Liver (tissue), 9 donors: ENCODE data around the gene EXOC6B. TPM values are rescaled to one million over a fixed set of nuclear protein-coding genes. Genes with fewer than 3 reads are reported as not detected.
"Not testable (repeated sequence)": the region's sequence is repeated elsewhere in the genome, so short reads cannot be mapped to it uniquely, and the experiment has no call there.

Experiments
- DNase-seq: peaks from one replicate; pipeline ENCODE4 v3.0.0-alpha.2; 2017; ENCODE audit warnings: low spot score
- H3K27ac ChIP-seq, 2 donors: one replicate each; pipeline ENCODE4 v1.7.0; 2013; ENCODE audit warnings: inconsistent platforms in 2 of 2, low read length in 2 of 2, control low read depth in 1 of 2, low read depth in 1 of 2, mild to moderate bottlenecking in 1 of 2
- H3K27me3 ChIP-seq, 4 donors: one replicate each; pipeline versions ENCODE4 v1.6.1 to v1.7.0; 2013; ENCODE audit warnings: low read length in 3 of 4, inconsistent platforms in 1 of 4, mild to moderate bottlenecking in 1 of 4, moderate library complexity in 1 of 4; ENCODE audit not compliant: control insufficient read depth in 4 of 4, insufficient read depth in 4 of 4
- H3K36me3 ChIP-seq, 4 donors: one replicate each; pipeline versions ENCODE4 v1.6.1 to v1.7.0; 2013; ENCODE audit warnings: low read length in 3 of 4, mild to moderate bottlenecking in 3 of 4, low read depth in 1 of 4, moderate library complexity in 1 of 4; ENCODE audit not compliant: control insufficient read depth in 4 of 4, insufficient read depth in 3 of 4
- H3K4me1 ChIP-seq, 4 donors: one replicate each; pipeline versions ENCODE4 v1.6.1 to v1.7.0; 2013; ENCODE audit warnings: low read length in 3 of 4, mild to moderate bottlenecking in 3 of 4, moderate library complexity in 1 of 4; ENCODE audit not compliant: control insufficient read depth in 4 of 4, insufficient read depth in 4 of 4
- H3K4me3 ChIP-seq, 3 donors: one replicate each; pipeline versions ENCODE4 v1.6.1 to v1.7.0; 2013; ENCODE audit warnings: low read length in 3 of 3, control low read depth in 1 of 3, low read depth in 1 of 3, mild to moderate bottlenecking in 1 of 3
- H3K9ac ChIP-seq, 2 donors: one replicate each; pipeline ENCODE4 v1.7.0; 2013; ENCODE audit warnings: low read length in 2 of 2, mild to moderate bottlenecking in 2 of 2, moderate library complexity in 2 of 2, control low read depth in 1 of 2, low read depth in 1 of 2
- H3K9me3 ChIP-seq, 4 donors: one replicate each; pipeline versions ENCODE4 v1.6.1 to v1.7.0; 2013; ENCODE audit warnings: low read length in 3 of 4; ENCODE audit not compliant: control insufficient read depth in 4 of 4
- EGR1 ChIP-seq, 2 donors: IDR thresholded peaks; 2 replicates each; pipeline ENCODE4 v1.6.1; 2016 to 2018; ENCODE audit warnings: antibody characterized with exemption in 2 of 2, low read depth in 2 of 2
- FOXA2 ChIP-seq: IDR thresholded peaks from 2 replicates; pipeline ENCODE4 v1.6.1; 2016; ENCODE audit warnings: antibody characterized with exemption
- GABPA ChIP-seq, 2 donors: IDR thresholded peaks in 1 of 2; conservative IDR thresholded peaks in 1 of 2; 2 replicates each; pipeline ENCODE4 v1.6.1; 2016; ENCODE audit warnings: antibody characterized with exemption in 2 of 2, mild to moderate bottlenecking in 1 of 2, moderate library complexity in 1 of 2
- HNF4A ChIP-seq, 2 donors: conservative IDR thresholded peaks; 2 replicates each; pipeline ENCODE4 v1.6.1; 2016; ENCODE audit warnings: antibody characterized with exemption in 2 of 2, mild to moderate bottlenecking in 2 of 2
- HNF4G ChIP-seq: IDR thresholded peaks from 2 replicates; pipeline ENCODE4 v1.6.1; 2016; ENCODE audit warnings: antibody characterized with exemption
- NR2F2 ChIP-seq: IDR thresholded peaks from 2 replicates; pipeline ENCODE4 v1.6.1; 2016; ENCODE audit warnings: antibody characterized with exemption
- RAD21 ChIP-seq, 2 donors: IDR thresholded peaks; 2 replicates each; pipeline ENCODE4 v1.6.1; 2016; ENCODE audit warnings: antibody characterized with exemption in 2 of 2, mild to moderate bottlenecking in 2 of 2
- RXRA ChIP-seq, 2 donors: IDR thresholded peaks; 2 replicates each; pipeline ENCODE4 v1.6.1; 2017 to 2018; ENCODE audit warnings: antibody characterized with exemption in 2 of 2, mild to moderate bottlenecking in 1 of 2
- SP1 ChIP-seq: IDR thresholded peaks from 2 replicates; pipeline ENCODE4 v1.6.1; 2018; ENCODE audit warnings: antibody characterized with exemption, mild to moderate bottlenecking
- WGBS: extraction: QIAGEN DNeasy Blood & Tissue Kit; methylation state at CpG from one replicate; pipeline ENCODE4 v1.1.7; 2013; 5-methylcytosine and 5-hydroxymethylcytosine counted together
- polyA plus RNA-seq, 2 donors: library from polyadenylated mRNA; stranded (reverse) in 1 of 2; unstranded in 1 of 2; fragments of 200-250 nt in 1 of 2; fragments of >200 nt in 1 of 2; fragmentation: Nextera tagmentation in 1 of 2; extraction: Ambion mirVana in 1 of 2; gene quantifications; one replicate each; pipeline versions ENCODE4 v1.2.1 to v1.2.3, GENCODE V29; 2013 to 2015
- total RNA-seq, 2 donors: library from RNA; depleted of rRNA; stranded (reverse); fragments of >200 nt; gene quantifications; one replicate each; pipeline ENCODE4 v1.2.3, GENCODE V29; 2014
- TF ChIP-seq, protein P1 (sequence below): fragments of 150-350 bp; IDR thresholded peaks from 2 replicates; pipeline ENCODE4 v1.5.1; 2017; ENCODE audit warnings: improper control_type of control experiment, low read depth, low read length; ENCODE audit not compliant: missing input control
- TF ChIP-seq, protein P2 (sequence below): IDR thresholded peaks from 2 replicates; pipeline ENCODE4 v1.6.1; 2016; ENCODE audit warnings: antibody characterized with exemption
- donor health status: healthy.
- donor health status: healthy.
- donor health status: healthy.
- donor health status: healthy.
- donor health status: healthy.

Gene EXOC6B
- total and polyA plus RNA-seq, 4 donors = 1.7 to 9.5 (median 5.5) TPM

DNA sequence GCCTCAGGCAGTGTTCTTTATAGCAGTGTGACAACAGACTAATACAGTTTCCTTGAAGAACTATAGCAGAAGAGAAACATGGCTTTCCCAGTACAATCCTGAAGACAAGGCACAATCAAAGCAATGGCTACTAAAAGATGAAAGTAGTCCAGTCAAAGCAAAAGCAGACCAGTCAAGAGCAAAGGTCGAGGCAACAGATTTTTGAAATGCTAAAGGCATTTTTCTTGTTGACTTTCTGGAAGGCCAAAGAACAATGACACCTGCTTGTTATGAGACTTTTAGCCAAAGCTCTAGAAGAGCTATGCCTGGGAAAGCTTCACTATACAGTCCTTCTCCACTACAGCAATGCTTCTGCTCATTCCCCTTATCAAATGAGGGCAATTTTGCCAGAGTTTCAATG lies 269.9 kb downstream of the EXOC6B start (continued):
- TF ChIP-seq HNF4A (conservative IDR thresholded peaks at IDR 0.05) (no peak), NR2F2 (no peak), RAD21 (IDR thresholded peaks at IDR 0.05) (no peak)

DNA sequence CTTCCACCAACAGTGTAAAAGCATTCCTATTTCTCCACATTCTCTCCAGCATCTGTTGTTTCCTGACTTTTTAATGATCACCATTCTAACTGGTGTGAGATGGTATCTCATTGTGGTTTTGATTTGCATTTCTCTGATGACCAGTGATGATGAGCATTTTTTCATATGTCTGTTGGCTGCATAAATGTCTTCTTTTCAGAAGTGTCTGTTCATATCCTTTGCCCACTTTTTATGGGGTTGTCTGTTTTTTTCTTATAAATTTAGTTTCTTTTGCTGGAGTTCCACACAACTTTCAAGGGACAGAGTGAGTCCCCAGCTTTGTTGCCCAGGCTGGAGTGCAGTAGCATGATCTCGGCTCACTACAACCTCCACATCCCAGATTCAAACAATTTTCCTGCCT lies 270.5 kb downstream of the EXOC6B start:
- not testable (repeated sequence) for H3K4me1 ChIP-seq, H3K27ac ChIP-seq, DNase-seq, H3K36me3 ChIP-seq, H3K9ac ChIP-seq, H3K27me3 ChIP-seq, H3K9me3 ChIP-seq, H3K4me3 ChIP-seq
- 96% methylated on average over 1 of the region's 1 CpG for WGBS

DNA sequence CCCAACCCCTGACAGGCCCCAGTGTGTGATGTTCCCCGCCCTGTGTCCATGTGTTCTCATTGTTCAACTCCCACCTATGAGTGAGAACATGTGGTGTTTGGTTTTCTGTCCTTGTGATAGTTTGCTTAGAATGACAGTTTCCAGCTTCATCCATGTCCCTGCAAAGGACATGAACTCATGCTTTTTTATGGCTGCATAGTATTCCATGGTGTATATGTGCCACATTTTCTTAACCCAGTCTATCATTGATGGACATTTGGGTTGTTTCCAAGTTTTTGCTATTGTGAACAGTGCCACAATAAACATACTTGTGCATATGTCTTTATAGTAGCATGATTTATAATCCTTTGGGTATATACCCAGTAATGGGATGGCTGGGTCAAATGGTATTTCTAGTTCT lies 270.9 kb downstream of the EXOC6B start:
- H3K9ac ChIP-seq, H3K9me3 ChIP-seq, H3K27ac ChIP-seq, H3K27me3 ChIP-seq, H3K4me1 ChIP-seq, H3K36me3 ChIP-seq, DNase-seq, H3K4me3 ChIP-seq: not testable (repeated sequence)
- WGBS = 97% methylated on average over 1 of the region's 1 CpG

DNA sequence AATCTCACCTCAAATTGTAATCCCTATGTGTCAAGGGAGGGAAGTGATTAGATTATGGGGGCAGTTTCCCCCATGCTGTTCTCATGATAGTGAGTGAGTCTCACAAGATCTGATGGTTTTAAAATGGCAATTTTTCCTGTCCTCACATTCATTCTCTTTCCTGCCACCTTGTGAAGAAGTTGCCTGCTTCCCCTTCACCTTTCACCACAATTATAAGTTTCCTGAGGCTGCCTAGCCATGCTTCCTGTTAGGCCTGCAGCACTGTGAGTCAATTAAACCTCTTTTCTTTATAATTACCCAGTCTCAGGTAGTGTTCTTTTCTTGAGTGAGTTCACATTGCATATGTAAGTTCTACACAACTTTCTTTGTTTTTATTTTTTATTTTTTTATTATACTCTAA lies 271.5 kb downstream of the EXOC6B start:
- Histone ChIP-seq H3K36me3 (peaks cover 0 to 1% (median 0%) of the 10 kb centered on the region in 4 donors), H3K27me3 (no peaks in the 10 kb centered on the region), H3K4me1 (peaks cover 0 to under 1% (median 0%) of the 10 kb centered on the region in 4 donors), H3K4me3 (no peak overlapping the region), H3K9ac (no peak overlapping the region), H3K27ac (no peak overlapping the region), H3K9me3 (no peaks in the 10 kb centered on the region)
- DNase-seq = no peak
- TF ChIP-seq EGR1 (IDR thresholded peaks at IDR 0.05; ENCODE audit: low read depth in 2 of 2) = no peak
- TF ChIP-seq, protein P1, sequence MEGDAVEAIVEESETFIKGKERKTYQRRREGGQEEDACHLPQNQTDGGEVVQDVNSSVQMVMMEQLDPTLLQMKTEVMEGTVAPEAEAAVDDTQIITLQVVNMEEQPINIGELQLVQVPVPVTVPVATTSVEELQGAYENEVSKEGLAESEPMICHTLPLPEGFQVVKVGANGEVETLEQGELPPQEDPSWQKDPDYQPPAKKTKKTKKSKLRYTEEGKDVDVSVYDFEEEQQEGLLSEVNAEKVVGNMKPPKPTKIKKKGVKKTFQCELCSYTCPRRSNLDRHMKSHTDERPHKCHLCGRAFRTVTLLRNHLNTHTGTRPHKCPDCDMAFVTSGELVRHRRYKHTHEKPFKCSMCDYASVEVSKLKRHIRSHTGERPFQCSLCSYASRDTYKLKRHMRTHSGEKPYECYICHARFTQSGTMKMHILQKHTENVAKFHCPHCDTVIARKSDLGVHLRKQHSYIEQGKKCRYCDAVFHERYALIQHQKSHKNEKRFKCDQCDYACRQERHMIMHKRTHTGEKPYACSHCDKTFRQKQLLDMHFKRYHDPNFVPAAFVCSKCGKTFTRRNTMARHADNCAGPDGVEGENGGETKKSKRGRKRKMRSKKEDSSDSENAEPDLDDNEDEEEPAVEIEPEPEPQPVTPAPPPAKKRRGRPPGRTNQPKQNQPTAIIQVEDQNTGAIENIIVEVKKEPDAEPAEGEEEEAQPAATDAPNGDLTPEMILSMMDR = no peak
- no peak for TF ChIP-seq FOXA2
- TF ChIP-seq GABPA (IDR thresholded peaks at IDR 0.05 in 1 of 2, conservative IDR thresholded peaks at IDR 0.05 in 1 of 2) = no peak
- no peak for TF ChIP-seq RXRA (IDR thresholded peaks at IDR 0.05)
- TF ChIP-seq, protein P2, sequence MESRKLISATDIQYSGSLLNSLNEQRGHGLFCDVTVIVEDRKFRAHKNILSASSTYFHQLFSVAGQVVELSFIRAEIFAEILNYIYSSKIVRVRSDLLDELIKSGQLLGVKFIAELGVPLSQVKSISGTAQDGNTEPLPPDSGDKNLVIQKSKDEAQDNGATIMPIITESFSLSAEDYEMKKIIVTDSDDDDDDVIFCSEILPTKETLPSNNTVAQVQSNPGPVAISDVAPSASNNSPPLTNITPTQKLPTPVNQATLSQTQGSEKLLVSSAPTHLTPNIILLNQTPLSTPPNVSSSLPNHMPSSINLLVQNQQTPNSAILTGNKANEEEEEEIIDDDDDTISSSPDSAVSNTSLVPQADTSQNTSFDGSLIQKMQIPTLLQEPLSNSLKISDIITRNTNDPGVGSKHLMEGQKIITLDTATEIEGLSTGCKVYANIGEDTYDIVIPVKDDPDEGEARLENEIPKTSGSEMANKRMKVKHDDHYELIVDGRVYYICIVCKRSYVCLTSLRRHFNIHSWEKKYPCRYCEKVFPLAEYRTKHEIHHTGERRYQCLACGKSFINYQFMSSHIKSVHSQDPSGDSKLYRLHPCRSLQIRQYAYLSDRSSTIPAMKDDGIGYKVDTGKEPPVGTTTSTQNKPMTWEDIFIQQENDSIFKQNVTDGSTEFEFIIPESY = no peak
- TF ChIP-seq HNF4G = no peak
- TF ChIP-seq SP1 = no peak
